H1 (cell line): ENCODE data around the gene POLR3C. TPM values are rescaled to one million over a fixed set of nuclear protein-coding genes. Genes with fewer than 3 reads are reported as not detected.

Experiments
- CTCF ChIA-PET: fragments of 300-600 bp; sonication (Branson Sonifier 250); formaldehyde crosslinking; loops from one replicate; lab custom pipeline; 2021; ENCODE audit not compliant: partially characterized antibody; lab: Charles Lee
- POLR2A ChIA-PET: fragments of 300-600 bp; sonication (Branson Sonifier 250); formaldehyde crosslinking; loops from one replicate; lab custom pipeline; 2021; ENCODE audit warnings: inconsistent platforms; ENCODE audit not compliant: partially characterized antibody; lab: Charles Lee
- DNase-seq, 2 experiments: peaks; one replicate each; pipeline versions ENCODE4 v3.0.0 to v3.0.0-alpha.2; 2010 to 2022; ENCODE audit warnings: low spot score in 2 of 2, low read depth in 1 of 2, mixed read lengths in 1 of 2
- FAIRE-seq: peaks from 2 replicates; lab custom pipeline; 2011; peaks lifted over from hg19 to GRCh38; lab: Jason Lieb, UNC
- H2AFZ ChIP-seq: 2 replicates; pipeline ENCODE4 v1.8.1; 2012; ENCODE audit warnings: low read length, inconsistent platforms
- H2AK5ac ChIP-seq: 2 replicates; pipeline ENCODE4 v1.6.1; 2013; ENCODE audit warnings: low read depth, low read length
- H2BK120ac ChIP-seq: replicated peaks from 2 replicates; pipeline ENCODE3; 2013; ENCODE audit warnings: low read depth, low read length, inconsistent platforms
- H2BK12ac ChIP-seq: 2 replicates; pipeline ENCODE4 v1.6.1; 2013; ENCODE audit warnings: low read depth, low read length
- H2BK15ac ChIP-seq: 2 replicates; pipeline ENCODE4 v1.6.1; 2013; ENCODE audit warnings: low read length
- H2BK20ac ChIP-seq: 2 replicates; pipeline ENCODE4 v1.6.1; 2013; ENCODE audit warnings: low read length
- H2BK5ac ChIP-seq: 2 replicates; pipeline ENCODE4 v1.6.1; 2013; ENCODE audit warnings: low read depth, low read length
- H3K14ac ChIP-seq: 2 replicates; pipeline ENCODE4 v1.6.1; 2013; ENCODE audit warnings: inconsistent platforms; ENCODE audit not compliant: insufficient read length
- H3K18ac ChIP-seq: 2 replicates; pipeline ENCODE4 v1.6.1; 2013; ENCODE audit warnings: low read length; ENCODE audit errors: extremely low read depth
- H3K23ac ChIP-seq: 2 replicates; pipeline ENCODE4 v1.6.1; 2013; ENCODE audit warnings: inconsistent platforms; ENCODE audit not compliant: insufficient read length
- H3K23me2 ChIP-seq: 2 replicates; pipeline ENCODE4 v1.6.1; 2013; ENCODE audit warnings: low read depth, low read length
- H3K27ac ChIP-seq: 2 replicates; pipeline ENCODE4 v1.6.1; 2011; ENCODE audit warnings: low read depth, low read length, inconsistent platforms
- H3K27me3 ChIP-seq, 4 experiments: replicated peaks in 1 of 4; 1 replicate in 1 of 4; 2 replicates in 3 of 4; pipeline versions ENCODE4 v1.6.1 to v1.8.1; 2011 to 2013; ENCODE audit warnings: low read length in 3 of 4, mild to moderate bottlenecking in 3 of 4, inconsistent platforms in 2 of 4, mixed read lengths in 2 of 4, moderate library complexity in 1 of 4; ENCODE audit not compliant: control insufficient read depth in 3 of 4, insufficient read depth in 3 of 4; ENCODE audit errors: extremely low read depth in 1 of 4
- H3K36me3 ChIP-seq, 4 experiments: 2 replicates each; pipeline versions ENCODE4 v1.6.1 to v1.8.1; 2011 to 2013; ENCODE audit warnings: mild to moderate bottlenecking in 4 of 4, low read length in 3 of 4, moderate library complexity in 2 of 4, control low read depth in 1 of 4, inconsistent platforms in 1 of 4; ENCODE audit not compliant: insufficient read depth in 4 of 4, control insufficient read depth in 2 of 4
- H3K4ac ChIP-seq: replicated peaks from 2 replicates; pipeline ENCODE3; 2013; ENCODE audit warnings: low read length, low read depth, mixed read lengths, inconsistent platforms; ENCODE audit not compliant: insufficient read length
- H3K4me1 ChIP-seq, 4 experiments: replicated peaks in 1 of 4; 1 replicate in 1 of 4; 2 replicates in 3 of 4; pipeline versions ENCODE4 v1.6.1 to v1.8.1; 2011 to 2013; ENCODE audit warnings: low read length in 3 of 4, inconsistent platforms in 2 of 4, mixed read lengths in 1 of 4; ENCODE audit not compliant: insufficient read depth in 4 of 4, control insufficient read depth in 3 of 4
- H3K4me2 ChIP-seq, 2 experiments: 2 replicates each; pipeline versions ENCODE4 v1.6.1 to v1.8.1; 2011 to 2013; ENCODE audit warnings: low read depth in 2 of 2, low read length in 2 of 2, control low read depth in 1 of 2, inconsistent platforms in 1 of 2, mild to moderate bottlenecking in 1 of 2; ENCODE audit not compliant: insufficient read depth in 1 of 2
- H3K4me3 ChIP-seq, 4 experiments: fragments of 200-600, 300-600 bp in 1 of 4; sonication (generic), shearing (Covaris generic), sonication (Bioruptor Twin) in 1 of 4; 2 replicates each; pipeline versions ENCODE4 v1.5.1 to v1.8.1; 2011 to 2016; ENCODE audit warnings: low read length in 4 of 4, low read depth in 3 of 4, control low read depth in 2 of 4, inconsistent platforms in 2 of 4, mild to moderate bottlenecking in 2 of 4, mixed read lengths in 1 of 4, moderate library complexity in 1 of 4; ENCODE audit not compliant: insufficient read depth in 2 of 4; ENCODE audit errors: extremely low read depth in 1 of 4
- H3K56ac ChIP-seq: replicated peaks from 2 replicates; pipeline ENCODE3; 2013; ENCODE audit warnings: low read depth, mild to moderate bottlenecking, mixed read lengths, low read length, inconsistent platforms; ENCODE audit not compliant: insufficient read length
- H3K79me1 ChIP-seq: 2 replicates; pipeline ENCODE4 v1.6.1; 2013; ENCODE audit warnings: low read depth, low read length, control low read depth
- H3K79me2 ChIP-seq, 2 experiments: 2 replicates each; pipeline versions ENCODE4 v1.6.1 to v1.8.1; 2012 to 2013; ENCODE audit warnings: low read length in 2 of 2, mild to moderate bottlenecking in 2 of 2, inconsistent platforms in 1 of 2; ENCODE audit not compliant: insufficient read depth in 2 of 2, control insufficient read depth in 1 of 2
- H3K9ac ChIP-seq, 4 experiments: replicated peaks in 1 of 4; 1 replicate in 1 of 4; 2 replicates in 3 of 4; pipeline versions ENCODE4 v1.6.1 to v1.8.1; 2011 to 2013; ENCODE audit warnings: low read depth in 3 of 4, low read length in 3 of 4, control low read depth in 2 of 4, mild to moderate bottlenecking in 2 of 4, moderate library complexity in 2 of 4, inconsistent platforms in 1 of 4; ENCODE audit errors: extremely low read depth in 1 of 4
- H3K9me3 ChIP-seq, 2 experiments: 2 replicates each; pipeline versions ENCODE4 v1.6.1 to v1.8.1; 2012 to 2013; ENCODE audit warnings: mild to moderate bottlenecking in 2 of 2, moderate library complexity in 2 of 2, control low read depth in 1 of 2, inconsistent platforms in 1 of 2, low read depth in 1 of 2, low read length in 1 of 2, mixed read lengths in 1 of 2; ENCODE audit not compliant: insufficient read depth in 2 of 2
- H4K20me1 ChIP-seq, 2 experiments: replicated peaks in 1 of 2; 2 replicates each; pipeline versions ENCODE3 to v1.8.1; 2011 to 2013; ENCODE audit warnings: inconsistent platforms in 2 of 2, low read length in 2 of 2, mild to moderate bottlenecking in 1 of 2; ENCODE audit not compliant: insufficient read depth in 2 of 2, control insufficient read depth in 1 of 2
- H4K5ac ChIP-seq: 2 replicates; pipeline ENCODE4 v1.6.1; 2013; ENCODE audit warnings: low read length, low read depth, mixed read lengths, inconsistent platforms; ENCODE audit not compliant: insufficient read length
- H4K8ac ChIP-seq: 2 replicates; pipeline ENCODE4 v1.8.0; 2013; ENCODE audit warnings: mild to moderate bottlenecking, moderate library complexity, low read length, inconsistent platforms; ENCODE audit not compliant: insufficient read depth; ENCODE audit errors: extremely low read depth
- H4K91ac ChIP-seq: replicated peaks from 2 replicates; pipeline ENCODE3; 2013; ENCODE audit warnings: low read length, mixed read lengths, inconsistent platforms; ENCODE audit not compliant: insufficient read length
- ATF3 ChIP-seq: IDR thresholded peaks from 2 replicates; pipeline ENCODE4 v1.6.1; 2011; ENCODE audit warnings: low read depth, mild to moderate bottlenecking, low read length; ENCODE audit not compliant: insufficient read depth
- CREB1 ChIP-seq: IDR thresholded peaks from 2 replicates; pipeline ENCODE4 v1.6.1; 2012; ENCODE audit warnings: inconsistent platforms
- NANOG ChIP-seq: IDR thresholded peaks from 2 replicates; pipeline ENCODE4 v1.6.1; 2011; ENCODE audit warnings: low read length, low read depth, mild to moderate bottlenecking, inconsistent platforms; ENCODE audit not compliant: insufficient read depth, poor library complexity, severe bottlenecking
- NRF1 ChIP-seq: IDR thresholded peaks from 2 replicates; pipeline ENCODE4 v1.6.1; 2011; ENCODE audit warnings: mild to moderate bottlenecking, low read depth, low read length, improper control_type of control experiment
- RBBP5 ChIP-seq: IDR thresholded peaks from 2 replicates; pipeline ENCODE4 v1.7.1; 2012; ENCODE audit warnings: low read depth, mild to moderate bottlenecking, inconsistent platforms, low read length, moderate library complexity, borderline replicate concordance
- RFX5 ChIP-seq: IDR thresholded peaks from 2 replicates; pipeline ENCODE4 v1.6.1; 2011; ENCODE audit warnings: low read depth, low read length, improper control_type of control experiment, borderline replicate concordance
- RXRA ChIP-seq: IDR thresholded peaks from 2 replicates; pipeline ENCODE4 v1.6.1; 2011; ENCODE audit warnings: low read depth, mild to moderate bottlenecking, low read length, moderate library complexity; ENCODE audit not compliant: insufficient read depth
- SAP30 ChIP-seq: fragments of 300-600 bp; sonication (generic); IDR thresholded peaks from 2 replicates; pipeline ENCODE4 v1.7.1; 2012; ENCODE audit warnings: low read length, moderate library complexity, mild to moderate bottlenecking, inconsistent platforms; ENCODE audit not compliant: insufficient read depth, insufficient replicate concordance
- TAF1 ChIP-seq: IDR thresholded peaks from 2 replicates; pipeline ENCODE4 v1.6.1; 2011; ENCODE audit warnings: mild to moderate bottlenecking, low read depth, low read length
- TAF7 ChIP-seq: optimal IDR thresholded peaks from 2 replicates; pipeline ENCODE3; 2011; ENCODE audit warnings: low read depth, mild to moderate bottlenecking, inconsistent platforms, low read length, moderate library complexity, borderline replicate concordance
- TBP ChIP-seq: IDR thresholded peaks from 2 replicates; pipeline ENCODE4 v1.6.1; 2011; ENCODE audit warnings: low read depth, low read length, improper control_type of control experiment
- TCF12 ChIP-seq: IDR thresholded peaks from 2 replicates; pipeline ENCODE4 v1.6.1; 2011; ENCODE audit warnings: low read depth, mild to moderate bottlenecking, low read length
- WGBS, 2 experiments: shearing (Covaris generic) in 1 of 2; methylation state at CpG; one replicate each; pipeline versions ENCODE4 v1.1.6 to v1.1.7; 2013 to 2015; ENCODE audit warnings: low lambda C conversion rate in 2 of 2, mixed read lengths in 2 of 2, inconsistent platforms in 1 of 2, low coverage in 1 of 2, missing lambda C conversion rate in 1 of 2; ENCODE audit not compliant: insufficient replicate concordance in 2 of 2, insufficient coverage in 1 of 2, insufficient read length in 1 of 2; ENCODE audit errors: extremely low coverage in 1 of 2, missing lambda C conversion rate in 1 of 2; 5-methylcytosine and 5-hydroxymethylcytosine counted together
- polyA plus RNA-seq, 7 experiments: library from polyadenylated mRNA; depleted of rRNA in 3 of 7; stranded (reverse) in 5 of 7; unstranded in 2 of 7; fragments of >200 nt in 5 of 7; fragments of 200-250 nt in 2 of 7; gene quantifications; 1 replicate in 5 of 7; 2 replicates in 1 of 7; 4 replicates in 1 of 7; pipeline versions ENCODE4 v1.2.1 to v1.2.3, GENCODE V29; 2011 to 2013; ENCODE audit warnings: missing spikeins in 2 of 7, mixed read lengths in 2 of 7
- total RNA-seq: library from RNA; stranded (reverse); fragmentation: NEBNext Ultra II Directional; extraction: Animal tissue kit (Norgen Biotek cat#: 25700); gene quantifications from 2 replicates; pipeline ENCODE4 v1.2.1, GENCODE V29; 2021

The POLR3C gene
- total and polyA plus RNA-seq, 2 of the 8 experiments (the other 6 are each of a cell fraction or from before 2014, with no cell fraction given) = 26.8 TPM

GRCh38 chr1:145806844-145807243 lies 17.2 kb upstream of the POLR3C start:
- H3K4me2 ChIP-seq = no peak overlapping the region
- no peak overlapping the region for H4K8ac ChIP-seq
- H3K14ac ChIP-seq = no peak overlapping the region
- DNase-seq = no peak
- H2BK12ac ChIP-seq = no peak overlapping the region
- no peak overlapping the region for H2AK5ac ChIP-seq
- H2BK5ac ChIP-seq = no peak overlapping the region
- H4K20me1 ChIP-seq = peaks cover 0 to 2% of the 10 kb centered on the region in 2 experiments
- H3K9me3 ChIP-seq = no peaks in the 10 kb centered on the region
- H3K36me3 ChIP-seq = no peaks in the 10 kb centered on the region
- no peak overlapping the region for H3K27ac ChIP-seq
- H3K27me3 ChIP-seq = no peaks in the 10 kb centered on the region
- no peak overlapping the region for H3K4ac ChIP-seq
- H3K79me2 ChIP-seq = peaks cover 0 to 26% of the 10 kb centered on the region in 2 experiments; a peak in 2 of 4 replicates
- H4K91ac ChIP-seq = no peak overlapping the region
- H3K56ac ChIP-seq = no peak overlapping the region
- H2BK120ac ChIP-seq = no peak overlapping the region
- H2BK20ac ChIP-seq = no peak overlapping the region
- POLR2A ChIA-PET = interaction anchor here (1.7 kb wide), 1 partner anchor 17 kb away, joined by 6 read pairs; the partner anchor contains the start of genes POLR3C and RNF115
- 96% methylated on average over 7 of the region's 7 CpGs; no CpG with 5 or more reads in 1 of the 2 experiments for WGBS, 2 experiments
- H3K4me3 ChIP-seq = no peak overlapping the region
- H2AFZ ChIP-seq = no peak overlapping the region
- H3K4me1 ChIP-seq = peaks cover 0 to 5% (median 1%) of the 10 kb centered on the region in 4 experiments; a peak in 4 of 7 replicates
- H3K18ac ChIP-seq = no peak overlapping the region
- no peak for FAIRE-seq
- no peaks in the 10 kb centered on the region for H3K23me2 ChIP-seq
- H3K9ac ChIP-seq = no peak overlapping the region
- H3K79me1 ChIP-seq = no peaks in the 10 kb centered on the region
- H2BK15ac ChIP-seq = no peak overlapping the region
- CTCF ChIA-PET = interaction anchor here (0.6 kb wide), 1 partner anchor 83 kb away, joined by 3 read pairs; no protein-coding TSS in a partner anchor
- no peak overlapping the region for H4K5ac ChIP-seq
- no peak overlapping the region for H3K23ac ChIP-seq
- no peak for TF ChIP-seq RXRA
- TF ChIP-seq NRF1 = no peak
- TF ChIP-seq TCF12 = no peak
- no peak for TF ChIP-seq RFX5
- TF ChIP-seq CREB1 = no peak
- no peak for TF ChIP-seq NANOG
- TF ChIP-seq RBBP5 = no peak
- TF ChIP-seq SAP30 = no peak
- TF ChIP-seq TBP = no peak
- TF ChIP-seq TAF7 = no peak
- no peak for TF ChIP-seq TAF1
- no peak for TF ChIP-seq ATF3
